ENCODE measurements around the gene ABCD1. TPM values are rescaled to one million over a fixed set of nuclear protein-coding genes. Genes with fewer than 3 reads are reported as not detected.
A peak's percentile ranks its signal among the peaks of the same experiment; 100 is the strongest.

Gene ABCD1
- total RNA-seq, 4 donors from 2014 or later = 1.8 to 5.0 (median 3.5) TPM

DNA sequence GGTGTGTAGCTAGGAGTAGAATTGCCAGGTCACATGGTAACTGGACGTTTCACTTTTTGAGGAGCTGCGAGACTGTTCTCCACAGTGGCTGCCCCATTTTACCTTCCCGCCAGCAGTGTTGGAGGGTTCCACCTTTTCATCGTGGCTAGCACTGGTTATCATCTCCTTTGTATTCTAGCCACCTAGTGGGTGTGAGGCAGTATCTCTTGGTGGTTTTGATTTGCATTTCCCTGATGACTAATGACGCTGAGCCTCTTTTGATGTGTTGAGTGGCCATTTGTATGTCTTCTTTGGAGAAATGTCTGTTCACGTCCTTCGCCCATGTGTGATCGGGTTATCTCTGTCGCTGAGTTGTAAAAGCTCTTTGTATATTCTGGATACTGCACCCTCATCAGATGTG, 10.6 kb downstream of the ABCD1 start:
- DNase-seq = no peak
- Histone ChIP-seq H3K9me3 (no peaks in the 10 kb centered on the region), H3K4me1 (peaks cover 0 to 17% (median 3%) of the 10 kb centered on the region in 3 donors), H3K36me3 (no peaks in the 10 kb centered on the region), H3K27me3 (no peaks in the 10 kb centered on the region), H3K4me3 (no peak overlapping the region), H3K27ac (no peak overlapping the region)
- TF ChIP-seq, protein P1, sequence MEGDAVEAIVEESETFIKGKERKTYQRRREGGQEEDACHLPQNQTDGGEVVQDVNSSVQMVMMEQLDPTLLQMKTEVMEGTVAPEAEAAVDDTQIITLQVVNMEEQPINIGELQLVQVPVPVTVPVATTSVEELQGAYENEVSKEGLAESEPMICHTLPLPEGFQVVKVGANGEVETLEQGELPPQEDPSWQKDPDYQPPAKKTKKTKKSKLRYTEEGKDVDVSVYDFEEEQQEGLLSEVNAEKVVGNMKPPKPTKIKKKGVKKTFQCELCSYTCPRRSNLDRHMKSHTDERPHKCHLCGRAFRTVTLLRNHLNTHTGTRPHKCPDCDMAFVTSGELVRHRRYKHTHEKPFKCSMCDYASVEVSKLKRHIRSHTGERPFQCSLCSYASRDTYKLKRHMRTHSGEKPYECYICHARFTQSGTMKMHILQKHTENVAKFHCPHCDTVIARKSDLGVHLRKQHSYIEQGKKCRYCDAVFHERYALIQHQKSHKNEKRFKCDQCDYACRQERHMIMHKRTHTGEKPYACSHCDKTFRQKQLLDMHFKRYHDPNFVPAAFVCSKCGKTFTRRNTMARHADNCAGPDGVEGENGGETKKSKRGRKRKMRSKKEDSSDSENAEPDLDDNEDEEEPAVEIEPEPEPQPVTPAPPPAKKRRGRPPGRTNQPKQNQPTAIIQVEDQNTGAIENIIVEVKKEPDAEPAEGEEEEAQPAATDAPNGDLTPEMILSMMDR (IDR thresholded peaks at IDR 0.05) = peak in 1 of 6 experiments; percentile 27
- no peak for TF ChIP-seq POLR2A (IDR thresholded peaks at IDR 0.05)
- 69 to 70% methylated on average over 9 of the region's 9 CpGs for WGBS, 2 donors
- intact Hi-C loops (cut with DNase I) = no loop called here

DNA sequence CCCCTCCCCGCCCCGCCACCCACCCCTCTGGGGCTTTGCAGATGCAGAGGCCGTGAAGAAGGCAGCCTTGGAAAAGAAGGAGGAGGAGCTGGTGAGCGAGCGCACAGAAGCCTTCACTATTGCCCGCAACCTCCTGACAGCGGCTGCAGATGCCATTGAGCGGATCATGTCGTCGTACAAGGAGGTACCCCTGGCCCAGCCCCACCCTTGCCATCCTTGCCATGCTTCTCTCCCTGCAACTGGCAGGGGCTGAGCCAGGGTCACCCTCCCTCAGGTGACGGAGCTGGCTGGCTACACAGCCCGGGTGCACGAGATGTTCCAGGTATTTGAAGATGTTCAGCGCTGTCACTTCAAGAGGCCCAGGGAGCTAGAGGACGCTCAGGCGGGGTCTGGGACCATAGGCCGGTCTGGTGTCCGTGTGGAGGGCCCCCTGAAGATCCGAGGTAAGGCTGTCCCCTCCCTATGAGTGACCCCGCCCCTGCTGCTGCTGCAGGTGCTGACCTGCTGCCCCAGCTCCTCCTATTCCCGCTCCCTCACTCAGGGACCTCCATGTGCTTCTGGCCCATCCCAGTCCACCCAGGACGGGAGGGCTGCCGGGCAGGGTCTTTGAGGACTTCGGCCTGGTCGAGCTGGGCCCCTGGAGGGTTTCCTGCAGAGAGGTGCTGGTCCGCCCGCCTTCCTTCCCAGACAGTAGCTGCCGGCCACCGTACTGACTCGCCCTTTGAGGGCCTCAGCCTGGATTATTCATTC, 11.6 kb downstream of the ABCD1 start:
- 87 to 88% methylated on average over 10 to 11 of the region's 30 CpGs for WGBS, 2 donors
- Histone ChIP-seq H3K9me3 (no peaks in the 10 kb centered on the region), H3K36me3 (no peaks in the 10 kb centered on the region), H3K27me3 (no peaks in the 10 kb centered on the region), H3K4me1 (peaks cover 0 to 17% (median 3%) of the 10 kb centered on the region in 3 donors), H3K4me3 (no peak overlapping the region), H3K27ac (no peak overlapping the region)
- intact Hi-C loops (cut with DNase I) = no loop called here
- TF ChIP-seq, protein P1 (IDR thresholded peaks at IDR 0.05) = no peak
- no peak for TF ChIP-seq POLR2A (IDR thresholded peaks at IDR 0.05)
- DNase-seq = no peak

DNA sequence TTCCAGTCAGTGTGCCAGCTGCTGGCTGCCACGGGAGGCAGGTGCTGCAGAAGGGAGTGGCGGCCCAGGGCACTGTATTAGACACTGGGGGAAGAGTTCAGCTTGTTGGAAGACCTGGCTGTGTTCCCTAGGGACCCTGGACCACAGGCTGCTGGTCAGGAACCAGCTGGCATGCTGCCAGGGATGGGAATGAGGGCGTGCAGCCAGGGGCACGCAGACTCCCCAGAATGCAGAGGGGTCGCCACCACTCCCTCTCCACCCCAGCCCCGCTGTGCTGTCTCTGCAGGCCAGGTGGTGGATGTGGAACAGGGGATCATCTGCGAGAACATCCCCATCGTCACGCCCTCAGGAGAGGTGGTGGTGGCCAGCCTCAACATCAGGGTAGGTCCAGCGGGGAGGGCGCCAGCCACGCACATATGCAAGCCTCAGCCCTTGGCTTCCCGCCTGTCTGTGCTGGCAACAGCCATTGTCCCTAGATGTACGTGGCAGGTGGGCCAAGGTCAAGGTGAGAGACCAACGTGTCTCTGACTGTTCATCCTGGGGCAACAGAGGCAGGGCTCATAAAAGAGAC, 12.3 kb downstream of the ABCD1 start:
- Histone ChIP-seq H3K4me3 (no peak overlapping the region), H3K27me3 (no peaks in the 10 kb centered on the region), H3K27ac (no peak overlapping the region), H3K9me3 (no peaks in the 10 kb centered on the region), H3K4me1 (peaks cover 0 to 17% (median 3%) of the 10 kb centered on the region in 3 donors), H3K36me3 (no peaks in the 10 kb centered on the region)
- intact Hi-C loops (cut with DNase I) = no loop called here
- DNase-seq = no peak
- WGBS, 2 donors = 100% methylated on average over 2 of the region's 15 CpGs; no CpG with 5 or more reads in 1 of the 2 donors
- TF ChIP-seq, protein P1 (IDR thresholded peaks at IDR 0.05) = no peak
- TF ChIP-seq POLR2A (IDR thresholded peaks at IDR 0.05) = no peak

DNA sequence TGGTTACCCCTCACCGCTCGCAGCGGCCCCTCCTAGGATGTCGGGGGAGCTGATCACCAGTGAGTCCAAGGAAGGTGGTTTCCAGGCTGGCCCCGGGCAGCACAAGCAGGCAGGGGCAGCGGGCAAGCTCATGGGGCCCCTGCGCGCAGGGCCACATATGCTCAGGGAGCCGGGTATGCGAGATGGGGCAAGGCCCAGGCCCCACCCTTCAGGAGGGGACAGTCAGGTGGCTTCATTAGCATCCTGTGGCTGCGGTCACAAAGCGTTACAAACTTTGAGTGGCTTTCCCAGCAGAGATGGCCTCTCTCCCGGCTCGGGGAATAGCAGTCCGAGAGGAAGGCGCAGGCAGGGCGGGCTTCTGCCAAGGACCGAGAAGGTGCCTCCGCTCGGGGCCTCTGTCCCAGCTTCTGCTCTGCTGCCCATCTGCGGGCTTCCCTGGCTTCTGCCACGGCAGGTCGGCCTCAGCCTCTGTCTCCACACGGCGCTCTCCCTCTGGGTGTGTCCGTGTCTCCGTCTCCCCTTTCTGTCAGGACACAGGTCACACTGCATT, 13.5 kb downstream of the ABCD1 start:
- DNase-seq = no peak
- H3K27me3 ChIP-seq = no peaks in the 10 kb centered on the region
- TF ChIP-seq, protein P1 (IDR thresholded peaks at IDR 0.05) = no peak
- TF ChIP-seq POLR2A (IDR thresholded peaks at IDR 0.05) = no peak
- H3K9me3 ChIP-seq = no peaks in the 10 kb centered on the region
- intact Hi-C loops (cut with DNase I) = no loop called here
- H3K27ac ChIP-seq = no peak overlapping the region
- WGBS, 2 donors = 84% methylated on average over 19 of the region's 27 CpGs; no CpG with 5 or more reads in 1 of the 2 donors
- H3K36me3 ChIP-seq = no peaks in the 10 kb centered on the region
- H3K4me1 ChIP-seq = peaks cover 0 to 13% (median 0%) of the 10 kb centered on the region in 3 donors
- no peak overlapping the region for H3K4me3 ChIP-seq
